ENCODE data around the gene DIP2A.

DIP2A gene

GRCh38 chr21:46489800-46490199 lies 31.1 kb downstream of the DIP2A start:
- no peak overlapping the region for H3K4me3 ChIP-seq (ENCODE audit: low read length)
- H3K4me1 ChIP-seq (ENCODE audit: insufficient read depth, low read length): no peaks in the 10 kb centered on the region
- no peak overlapping the region for H3K27ac ChIP-seq (ENCODE audit: low read length)
- no peak overlapping the region for H3K9ac ChIP-seq (ENCODE audit: low read depth, low read length)
- H3K36me3 ChIP-seq (ENCODE audit: insufficient read depth, low read depth, low read length): peaks cover 17% of the 10 kb centered on the region
- H3K27me3 ChIP-seq (ENCODE audit: insufficient read depth, low read length): no peaks in the 10 kb centered on the region
- H3K9me3 ChIP-seq (ENCODE audit: insufficient read depth, low read depth, low read length): no peaks in the 10 kb centered on the region

- Histone ChIP-seq H3K9ac (ENCODE audit: low read depth, low read length) (no peak overlapping the region), H3K36me3 (ENCODE audit: insufficient read depth, low read depth, low read length) (peaks cover 11% of the 10 kb centered on the region), H3K4me3 (ENCODE audit: low read length) (no peak overlapping the region), H3K4me1 (ENCODE audit: insufficient read depth, low read length) (no peaks in the 10 kb centered on the region), H3K27me3 (ENCODE audit: insufficient read depth, low read length) (no peaks in the 10 kb centered on the region), H3K27ac (ENCODE audit: low read length) (no peak overlapping the region), H3K9me3 (ENCODE audit: insufficient read depth, low read depth, low read length) (no peaks in the 10 kb centered on the region)
Measured at GRCh38 chr21:46491553-46491952, 32.9 kb downstream of the DIP2A start.

GRCh38 chr21:46492851-46493250 lies 34.2 kb downstream of the DIP2A start:
- no peak overlapping the region for H3K27ac ChIP-seq (ENCODE audit: low read length)
- no peak overlapping the region for H3K4me3 ChIP-seq (ENCODE audit: low read length)
- H3K9ac ChIP-seq (ENCODE audit: low read depth, low read length): no peak overlapping the region
- peaks cover 17% of the 10 kb centered on the region; the same call in 1 of the 2 replicates for H3K36me3 ChIP-seq (ENCODE audit: insufficient read depth, low read depth, low read length)
- no peaks in the 10 kb centered on the region for H3K27me3 ChIP-seq (ENCODE audit: insufficient read depth, low read length)
- no peaks in the 10 kb centered on the region for H3K9me3 ChIP-seq (ENCODE audit: insufficient read depth, low read depth, low read length)
- H3K4me1 ChIP-seq (ENCODE audit: insufficient read depth, low read length): no peaks in the 10 kb centered on the region

GRCh38 chr21:46493828-46494227 lies 35.1 kb downstream of the DIP2A start:
- Histone ChIP-seq H3K9me3 (ENCODE audit: insufficient read depth, low read depth, low read length) (no peaks in the 10 kb centered on the region), H3K36me3 (ENCODE audit: insufficient read depth, low read depth, low read length) (peaks cover 27% of the 10 kb centered on the region), H3K9ac (ENCODE audit: low read depth, low read length) (no peak overlapping the region), H3K27ac (ENCODE audit: low read length) (no peak overlapping the region), H3K4me1 (ENCODE audit: insufficient read depth, low read length) (no peaks in the 10 kb centered on the region), H3K27me3 (ENCODE audit: insufficient read depth, low read length) (no peaks in the 10 kb centered on the region), H3K4me3 (ENCODE audit: low read length) (no peak overlapping the region)

DNA sequence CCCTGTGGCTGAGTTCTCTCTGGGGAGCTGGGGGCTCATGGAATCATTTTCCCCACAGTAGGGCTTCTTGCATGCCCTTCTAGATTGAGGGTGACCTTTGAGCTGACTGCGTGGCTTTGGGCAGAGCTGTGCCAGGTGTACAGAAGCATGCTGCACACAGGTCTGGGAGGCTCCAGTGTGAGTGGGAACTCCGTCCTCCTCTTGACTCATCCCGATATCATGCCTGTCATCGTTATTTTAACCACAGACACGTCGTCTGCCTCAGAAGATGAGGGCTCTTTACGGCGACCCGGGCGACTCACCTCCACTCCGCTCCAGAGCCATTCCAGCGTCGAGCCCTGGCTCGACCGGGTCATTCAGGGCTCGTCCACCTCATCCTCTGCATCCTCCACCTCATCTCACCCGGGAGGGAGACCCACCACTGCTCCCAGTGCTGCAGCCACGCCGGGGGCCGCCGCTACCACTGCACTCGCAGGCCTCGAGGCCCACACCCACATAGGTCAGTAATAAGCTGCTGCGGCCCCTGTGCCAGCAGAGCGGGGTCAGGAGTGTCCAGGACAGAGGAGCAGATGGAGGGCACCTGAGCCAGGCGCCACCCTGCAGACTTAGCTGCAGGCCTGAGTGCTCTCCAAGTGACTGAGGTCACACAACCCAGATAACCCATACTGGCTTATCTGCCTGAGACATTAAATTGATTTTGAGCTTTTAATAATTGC lies 39.8 kb downstream of the DIP2A start:
- Histone ChIP-seq H3K4me1 (ENCODE audit: insufficient read depth, low read length) (no peaks in the 10 kb centered on the region), H3K27ac (ENCODE audit: low read length) (no peak overlapping the region), H3K36me3 (ENCODE audit: insufficient read depth, low read depth, low read length) (peaks cover 50% of the 10 kb centered on the region), H3K9ac (ENCODE audit: low read depth, low read length) (no peak overlapping the region), H3K4me3 (ENCODE audit: low read length) (no peak overlapping the region), H3K27me3 (ENCODE audit: insufficient read depth, low read length) (no peaks in the 10 kb centered on the region), H3K9me3 (ENCODE audit: insufficient read depth, low read depth, low read length) (no peaks in the 10 kb centered on the region)

GRCh38 chr21:46500224-46500861 lies 41.7 kb downstream of the DIP2A start:
- Histone ChIP-seq H3K27me3 (ENCODE audit: insufficient read depth, low read length) (no peaks in the 10 kb centered on the region), H3K9ac (ENCODE audit: low read depth, low read length) (no peak overlapping the region), H3K27ac (ENCODE audit: low read length) (no peak overlapping the region), H3K36me3 (ENCODE audit: insufficient read depth, low read depth, low read length) (peaks cover 61% of the 10 kb centered on the region), H3K4me1 (ENCODE audit: insufficient read depth, low read length) (no peaks in the 10 kb centered on the region), H3K4me3 (ENCODE audit: low read length) (no peak overlapping the region), H3K9me3 (ENCODE audit: insufficient read depth, low read depth, low read length) (no peaks in the 10 kb centered on the region)

GRCh38 chr21:46503922-46504550 lies 45.3 kb downstream of the DIP2A start:
- no peaks in the 10 kb centered on the region for H3K9me3 ChIP-seq (ENCODE audit: insufficient read depth, low read depth, low read length)
- peaks cover 47% of the 10 kb centered on the region for H3K36me3 ChIP-seq (ENCODE audit: insufficient read depth, low read depth, low read length)
- H3K9ac ChIP-seq (ENCODE audit: low read depth, low read length): no peak overlapping the region
- H3K27me3 ChIP-seq (ENCODE audit: insufficient read depth, low read length): no peaks in the 10 kb centered on the region
- no peak overlapping the region for H3K27ac ChIP-seq (ENCODE audit: low read length)
- no peaks in the 10 kb centered on the region for H3K4me1 ChIP-seq (ENCODE audit: insufficient read depth, low read length)
- no peak overlapping the region for H3K4me3 ChIP-seq (ENCODE audit: low read length)

DNA sequence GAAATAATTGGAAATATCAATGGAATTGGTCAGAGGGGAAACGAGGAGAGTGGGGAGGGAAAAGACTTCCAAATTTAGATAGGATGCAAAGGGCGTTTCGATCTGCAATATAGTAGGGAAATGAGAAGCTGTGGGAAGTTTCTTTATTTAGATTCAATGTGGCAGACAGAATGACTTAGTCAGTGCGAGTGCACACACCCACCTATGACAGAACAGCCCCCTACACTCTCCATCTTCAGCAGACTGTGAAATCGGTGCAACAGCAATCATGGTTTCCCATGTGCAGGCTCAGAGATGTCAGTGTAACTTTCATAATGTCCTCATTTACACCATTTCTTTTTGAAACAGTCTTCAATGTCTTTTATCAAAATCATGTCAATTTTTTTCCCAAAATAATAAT lies 46.0 kb downstream of the DIP2A start:
- Histone ChIP-seq H3K36me3 (ENCODE audit: insufficient read depth, low read depth, low read length) (peaks cover 47% of the 10 kb centered on the region), H3K9ac (ENCODE audit: low read depth, low read length) (no peak overlapping the region), H3K9me3 (ENCODE audit: insufficient read depth, low read depth, low read length) (no peaks in the 10 kb centered on the region), H3K27me3 (ENCODE audit: insufficient read depth, low read length) (no peaks in the 10 kb centered on the region), H3K27ac (ENCODE audit: low read length) (no peak overlapping the region), H3K4me1 (ENCODE audit: insufficient read depth, low read length) (no peaks in the 10 kb centered on the region), H3K4me3 (ENCODE audit: low read length) (no peak overlapping the region)

DNA sequence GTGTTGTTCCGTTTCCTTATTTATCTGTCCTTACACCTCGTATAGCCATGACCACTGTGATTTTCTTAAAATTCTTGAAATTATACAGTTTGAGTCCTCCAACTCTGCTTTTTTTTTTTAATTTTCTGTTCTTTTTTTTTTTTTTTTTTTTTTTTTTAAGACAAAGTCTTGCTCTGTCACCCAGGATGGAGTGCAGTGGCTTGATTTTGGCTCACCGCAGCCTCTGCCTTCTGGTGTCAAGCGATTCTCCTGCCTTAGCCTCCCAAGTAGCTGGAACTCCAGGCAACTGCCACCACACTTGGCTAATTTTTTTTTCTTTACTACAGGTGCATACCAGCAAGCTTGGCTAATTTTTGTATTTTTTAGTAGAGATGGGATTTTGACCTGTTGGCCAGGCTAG lies 48.9 kb downstream of the DIP2A start:
- no peaks in the 10 kb centered on the region for H3K4me1 ChIP-seq (ENCODE audit: insufficient read depth, low read length)
- no peaks in the 10 kb centered on the region for H3K27me3 ChIP-seq (ENCODE audit: insufficient read depth, low read length)
- peaks cover 53% of the 10 kb centered on the region for H3K36me3 ChIP-seq (ENCODE audit: insufficient read depth, low read depth, low read length)
- no peak overlapping the region for H3K27ac ChIP-seq (ENCODE audit: low read length)
- H3K9ac ChIP-seq (ENCODE audit: low read depth, low read length): no peak overlapping the region
- no peaks in the 10 kb centered on the region for H3K9me3 ChIP-seq (ENCODE audit: insufficient read depth, low read depth, low read length)
- no peak overlapping the region for H3K4me3 ChIP-seq (ENCODE audit: low read length)

GRCh38 chr21:46509741-46510502 lies 51.2 kb downstream of the DIP2A start:
- no peaks in the 10 kb centered on the region for H3K27me3 ChIP-seq (ENCODE audit: insufficient read depth, low read length)
- no peak overlapping the region for H3K4me3 ChIP-seq (ENCODE audit: low read length)
- H3K9ac ChIP-seq (ENCODE audit: low read depth, low read length): no peak overlapping the region
- H3K27ac ChIP-seq (ENCODE audit: low read length): no peak overlapping the region
- H3K36me3 ChIP-seq (ENCODE audit: insufficient read depth, low read depth, low read length): peaks cover 42% of the 10 kb centered on the region
- no peaks in the 10 kb centered on the region for H3K9me3 ChIP-seq (ENCODE audit: insufficient read depth, low read depth, low read length)
- H3K4me1 ChIP-seq (ENCODE audit: insufficient read depth, low read length): no peaks in the 10 kb centered on the region

DNA sequence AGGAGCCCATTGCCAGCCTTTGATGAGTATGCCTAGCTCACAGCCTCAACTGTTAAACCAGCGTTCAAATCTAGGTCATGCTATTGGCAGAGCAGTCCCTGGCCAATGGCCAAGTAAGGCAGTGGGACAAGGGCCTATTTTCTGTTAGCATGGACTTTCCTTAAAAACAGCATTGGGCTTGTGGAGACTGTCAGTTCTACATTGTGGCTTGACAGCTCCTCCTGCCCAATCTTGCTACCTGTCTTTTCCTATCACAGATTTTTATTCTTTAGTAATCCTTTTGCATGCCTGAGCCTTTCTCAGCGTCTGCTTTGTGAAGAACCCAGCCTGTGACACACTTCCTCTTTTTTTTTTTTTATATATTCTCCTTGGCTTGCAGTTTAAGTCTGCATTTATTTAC lies 56.4 kb downstream of the DIP2A start:
- Histone ChIP-seq H3K9ac (ENCODE audit: low read depth, low read length) (no peak overlapping the region), H3K27me3 (ENCODE audit: insufficient read depth, low read length) (no peaks in the 10 kb centered on the region), H3K4me1 (ENCODE audit: insufficient read depth, low read length) (no peaks in the 10 kb centered on the region), H3K27ac (ENCODE audit: low read length) (no peak overlapping the region), H3K36me3 (ENCODE audit: insufficient read depth, low read depth, low read length) (peaks cover 26% of the 10 kb centered on the region), H3K4me3 (ENCODE audit: low read length) (no peak overlapping the region), H3K9me3 (ENCODE audit: insufficient read depth, low read depth, low read length) (no peaks in the 10 kb centered on the region)

Measured in iPS-20b (cell line).